Naive thymus-derived CD4-positive, alpha-beta T cell (primary cell): ENCODE measurements around the gene RRAS. TPM values are rescaled to one million over a fixed set of nuclear protein-coding genes. Genes with fewer than 3 reads are reported as not detected.

Experiments used
- ATAC-seq: fragments of 150-1000 bp; cut with Tn5 transposase; 2 replicates; pipeline ENCODE4 v1.10.0; 2021; ENCODE audit warnings: mild to moderate bottlenecking, moderate library complexity
- CTCF ChIA-PET: fragments of 350-600 bp; sonication (Branson Sonifier 250); formaldehyde crosslinking; loops from one replicate; lab custom pipeline; 2021; ENCODE audit warnings: antibody characterized with exemption; lab: Charles Lee
- POLR2A ChIA-PET: fragments of 350-600 bp; sonication (Branson Sonifier 250); formaldehyde crosslinking; loops from one replicate; lab custom pipeline; 2021; ENCODE audit warnings: antibody characterized with exemption, inconsistent platforms; lab: Charles Lee
- DNase-seq, 9 donors: peaks; one replicate each; pipeline versions ENCODE4 v3.0.0 to v3.0.0-alpha.2; 2020 to 2022; ENCODE audit warnings: mixed read lengths in 1 of 9
- H3K27ac ChIP-seq: one replicate; pipeline ENCODE4 v1.7.0; 2013; ENCODE audit warnings: mild to moderate bottlenecking, low read depth, low read length, moderate library complexity
- H3K27me3 ChIP-seq, 2 donors: one replicate each; pipeline ENCODE4 v1.7.0; 2013; ENCODE audit warnings: low read length in 2 of 2, mild to moderate bottlenecking in 2 of 2, moderate library complexity in 2 of 2; ENCODE audit not compliant: control insufficient read depth in 2 of 2, insufficient read depth in 2 of 2
- H3K36me3 ChIP-seq, 3 experiments: 1 replicate in 2 of 3; 2 replicates in 1 of 3; pipeline ENCODE4 v1.7.0; 2013; ENCODE audit warnings: low read length in 3 of 3, mild to moderate bottlenecking in 3 of 3, moderate library complexity in 1 of 3; ENCODE audit not compliant: insufficient read depth in 3 of 3, control insufficient read depth in 2 of 3
- H3K4me1 ChIP-seq, 2 donors: one replicate each; pipeline ENCODE4 v1.7.0; 2013; ENCODE audit warnings: low read length in 2 of 2, mild to moderate bottlenecking in 2 of 2, moderate library complexity in 1 of 2; ENCODE audit not compliant: control insufficient read depth in 2 of 2, insufficient read depth in 2 of 2
- H3K4me3 ChIP-seq: 2 replicates; pipeline ENCODE4 v1.7.0; 2013; ENCODE audit warnings: mild to moderate bottlenecking, low read length
- H3K9me3 ChIP-seq, 3 experiments: 1 replicate in 2 of 3; 2 replicates in 1 of 3; pipeline ENCODE4 v1.7.0; 2013; ENCODE audit warnings: low read length in 3 of 3; ENCODE audit not compliant: control insufficient read depth in 2 of 3
- H3K27ac Mint-ChIP-seq, 9 donors: one replicate each; pipeline ENCODE4 v1.8.0; 2020 to 2022; ENCODE audit warnings: mixed read lengths in 9 of 9, mild to moderate bottlenecking in 8 of 9, moderate library complexity in 5 of 9, inconsistent platforms in 2 of 9
- H3K27me3 Mint-ChIP-seq, 5 donors: one replicate each; pipeline ENCODE4 v1.8.0; 2021 to 2022; ENCODE audit warnings: mixed read lengths in 5 of 5, mild to moderate bottlenecking in 1 of 5
- H3K36me3 Mint-ChIP-seq, 5 donors: one replicate each; pipeline ENCODE4 v1.8.0; 2020 to 2022; ENCODE audit warnings: mixed read lengths in 5 of 5, mild to moderate bottlenecking in 3 of 5, inconsistent platforms in 1 of 5
- H3K4me1 Mint-ChIP-seq, 7 donors: one replicate each; pipeline ENCODE4 v1.8.0; 2020 to 2022; ENCODE audit warnings: mixed read lengths in 7 of 7, mild to moderate bottlenecking in 3 of 7, inconsistent platforms in 1 of 7
- H3K4me3 Mint-ChIP-seq, 10 donors: one replicate each; pipeline ENCODE4 v1.8.0; 2020 to 2022; ENCODE audit warnings: mild to moderate bottlenecking in 10 of 10, mixed read lengths in 10 of 10, moderate library complexity in 6 of 10, inconsistent platforms in 2 of 10
- H3K9me3 Mint-ChIP-seq, 11 donors: one replicate each; pipeline ENCODE4 v1.8.0; 2020 to 2022; ENCODE audit warnings: mixed read lengths in 11 of 11, mild to moderate bottlenecking in 4 of 11, inconsistent platforms in 1 of 11, moderate library complexity in 1 of 11
- intact Hi-C, 2 donors: fragments of 100-400 bp; cut with micrococcal nuclease; formaldehyde crosslinking; loops; one replicate each; pipeline ENCODE4 v1.15.1; 2023
- polyA plus RNA-seq, 2 donors: library from polyadenylated mRNA; unstranded; fragments of 300-500 nt; fragmentation: Illumina TruSeq; gene quantifications; one replicate each; pipeline ENCODE4 v1.2.3, GENCODE V29; 2021
- total RNA-seq, 6 experiments: library from RNA in 5 of 6; stranded (reverse) in 5 of 6; gene quantifications; 1 replicate in 5 of 6; 2 replicates in 1 of 6; pipeline ENCODE4 v1.2.3 and lab custom pipeline; 2021 to 2026

The RRAS gene
- total and polyA plus RNA-seq, 7 experiments from 2014 or later: 11.0 to 37.0 (median 13.9) TPM

- Histone ChIP-seq H3K27ac (no peak overlapping the region), H3K36me3 (peaks cover 0 to 16% (median 0%) of the 10 kb centered on the region in 3 experiments), H3K27me3 (no peaks in the 10 kb centered on the region), H3K4me1 (peaks cover 0 to 6% of the 10 kb centered on the region in 2 donors), H3K9me3 (no peaks in the 10 kb centered on the region), H3K4me3 (no peak overlapping the region)
- POLR2A ChIA-PET: interaction anchor here (0.6 to 8.5 kb wide), 8 partner anchors 8 to 231 kb away, joined by 3 to 91 read pairs (median 6); partner anchors contain the start of genes BCL2L12, IRF3, NOSIP and PRRG2
- CTCF ChIA-PET: interaction anchor here (0.5 to 4.4 kb wide), 10 partner anchors 9 to 426 kb away, joined by 3 to 27 read pairs (median 4); partner anchors contain the start of gene RRAS
- Mint-ChIP-seq H3K27ac (peak overlapping the region in 5 of 9 donors; percentile 45 to 90 (median 71)), H3K36me3 (peaks cover 0 to 7% (median 4%) of the 10 kb centered on the region in 5 donors), H3K4me3 (peak overlapping the region in 2 of 10 donors; percentile 21 to 73), H3K4me1 (peaks cover 10 to 29% (median 20%) of the 10 kb centered on the region in 7 donors), H3K27me3 (no peaks in the 10 kb centered on the region), H3K9me3 (no peaks in the 10 kb centered on the region)
- intact Hi-C loops: loop anchor here (1.0 to 10.0 kb wide), 3 partner anchors 166 to 1038 kb away; partner anchors contain the start of gene DBP (in 1 of the 2)
- peak; percentile 50 to 80 (median 67) for DNase-seq
- ATAC-seq: no peak
Observed at GRCh38 chr19:49672131-49672919, 32.4 kb upstream of the RRAS start.

GRCh38 chr19:49669516-49669915 lies 29.6 kb upstream of the RRAS start:
- Histone ChIP-seq H3K27me3 (no peaks in the 10 kb centered on the region), H3K27ac (no peak overlapping the region), H3K4me3 (no peak overlapping the region), H3K9me3 (no peaks in the 10 kb centered on the region), H3K36me3 (peaks cover 0 to 20% (median 0%) of the 10 kb centered on the region in 3 experiments), H3K4me1 (peaks cover 3 to 7% of the 10 kb centered on the region in 2 donors)
- Mint-ChIP-seq H3K4me3 (no peak overlapping the region), H3K27ac (no peak overlapping the region), H3K9me3 (peaks cover 0 to 4% (median 0%) of the 10 kb centered on the region in 11 donors), H3K27me3 (peaks cover 0 to 2% (median 0%) of the 10 kb centered on the region in 5 donors), H3K4me1 (peaks cover 26 to 42% (median 32%) of the 10 kb centered on the region in 7 donors), H3K36me3 (peaks cover 4 to 12% (median 4%) of the 10 kb centered on the region in 5 donors)
- no peak for DNase-seq
- CTCF ChIA-PET: no interaction called here
- intact Hi-C loops: no loop called here
- POLR2A ChIA-PET: interaction anchor here (1.9 to 14.1 kb wide), 2 partner anchors 25 to 89 kb away, joined by 5 to 187 read pairs; partner anchors contain the start of genes NOSIP, PRRG2, RRAS and SCAF1
- ATAC-seq: no peak

GRCh38 chr19:49667473-49667872 lies 27.5 kb upstream of the RRAS start:
- DNase-seq (no peak), ATAC-seq (no peak)
- Mint-ChIP-seq H3K36me3 (peaks cover 4 to 20% (median 4%) of the 10 kb centered on the region in 5 donors), H3K27ac (peak overlapping the region in 6 of 9 donors; percentile 25 to 96 (median 70)), H3K4me3 (peak overlapping the region in 9 of 10 donors; percentile 61 to 100 (median 99)), H3K4me1 (peaks cover 31 to 55% (median 44%) of the 10 kb centered on the region in 7 donors), H3K9me3 (peaks cover 0 to 4% (median 0%) of the 10 kb centered on the region in 11 donors), H3K27me3 (peaks cover 0 to 2% (median 0%) of the 10 kb centered on the region in 5 donors)
- no peaks in the 10 kb centered on the region for H3K9me3 ChIP-seq
- ChIA-PET CTCF (interaction anchor here (0.9 kb wide), 1 partner anchor 9 kb away, joined by 3 read pairs; no protein-coding TSS in a partner anchor), POLR2A (interaction anchor here (1.3 to 14.1 kb wide), 4 partner anchors 9 to 179 kb away, joined by 3 to 187 read pairs (median 48); partner anchors contain the start of genes NOSIP, PRMT1, RRAS and SCAF1)
- intact Hi-C loops: no loop called here
- peaks cover 21% of the 10 kb centered on the region in 2 donors for H3K4me1 ChIP-seq
- no peaks in the 10 kb centered on the region for H3K27me3 ChIP-seq
- H3K27ac ChIP-seq: no peak overlapping the region
- no peak overlapping the region for H3K4me3 ChIP-seq
- H3K36me3 ChIP-seq: peaks cover 0 to 29% (median 1%) of the 10 kb centered on the region in 3 experiments

GRCh38 chr19:49666120-49666444 lies 26.1 kb upstream of the RRAS start:
- Histone ChIP-seq H3K9me3 (no peaks in the 10 kb centered on the region), H3K27ac (peak overlapping the region; percentile 80), H3K4me1 (peaks cover 23% of the 10 kb centered on the region in 2 donors), H3K27me3 (no peaks in the 10 kb centered on the region), H3K4me3 (peak overlapping the region; percentile 95), H3K36me3 (peaks cover 0 to 43% (median 13%) of the 10 kb centered on the region in 3 experiments)
- peak; percentile 2 for ATAC-seq
- intact Hi-C loops: no loop called here
- H3K27me3 Mint-ChIP-seq: peaks cover 0 to 2% (median 0%) of the 10 kb centered on the region in 5 donors
- H3K27ac Mint-ChIP-seq: peak overlapping the region; percentile 96 to 99 (median 97)
- peaks cover 4 to 18% (median 4%) of the 10 kb centered on the region in 5 donors for H3K36me3 Mint-ChIP-seq
- ChIA-PET CTCF (interaction anchor here (0.6 to 2.2 kb wide), 2 partner anchors 26 to 139 kb away, joined by 3 to 8 read pairs; partner anchors contain the start of gene RRAS), POLR2A (interaction anchor here (0.7 to 14.1 kb wide), 10 partner anchors 10 to 185 kb away, joined by 3 to 187 read pairs (median 10); partner anchors contain the start of genes NOSIP, PRMT1, PRR12 and RPS11)
- DNase-seq: no peak
- peaks cover 0 to 4% (median 0%) of the 10 kb centered on the region in 11 donors for H3K9me3 Mint-ChIP-seq
- peak overlapping the region; percentile 97 to 100 (median 99) for H3K4me3 Mint-ChIP-seq
- peaks cover 24 to 47% (median 39%) of the 10 kb centered on the region in 7 donors for H3K4me1 Mint-ChIP-seq

- peaks cover 0 to 2% (median 0%) of the 10 kb centered on the region in 5 donors for H3K27me3 Mint-ChIP-seq
Observed at GRCh38 chr19:49665351-49666119, 25.6 kb upstream of the RRAS start, which contains the start of the genes BCL2L12 and IRF3. BCL2L12 (plus strand) TSS chr19:49665933; CDS start chr19:49666693, 760 bp downstream. IRF3 (minus strand) TSS chr19:49665857; CDS start chr19:49664838, 1,019 bp downstream.

More at GRCh38 chr19:49665351-49666119, 25.6 kb upstream of the RRAS start, which contains the start of the genes BCL2L12 and IRF3:
- ChIA-PET CTCF (interaction anchor here (1.3 to 2.2 kb wide), 2 partner anchors 25 to 120 kb away, joined by 3 to 8 read pairs; partner anchors contain the start of gene RRAS), POLR2A (interaction anchor here (0.9 to 14.1 kb wide), 13 partner anchors 10 to 214 kb away, joined by 3 to 187 read pairs (median 9); partner anchors contain the start of genes AKT1S1, NOSIP, PIH1D1 and PRMT1)
- ATAC-seq: peak; percentile 90
- Mint-ChIP-seq H3K36me3 (peaks cover 4 to 18% (median 4%) of the 10 kb centered on the region in 5 donors), H3K27ac (peak within 1 kb of the TSS; percentile 96 to 99 (median 97)), H3K4me3 (peak within 1 kb of the TSS; percentile 97 to 100 (median 99)), H3K4me1 (peaks cover 24 to 47% (median 39%) of the 10 kb centered on the region in 7 donors), H3K9me3 (peaks cover 0 to 4% (median 0%) of the 10 kb centered on the region in 11 donors)
- peak within 1 kb of the TSS; percentile 95 for H3K4me3 ChIP-seq
- peak within 1 kb of the TSS; percentile 80 for H3K27ac ChIP-seq
- DNase-seq: peak; percentile 99
- H3K27me3 ChIP-seq: no peaks in the 10 kb centered on the region
- peaks cover 0 to 47% (median 14%) of the 10 kb centered on the region in 3 experiments for H3K36me3 ChIP-seq
- H3K4me1 ChIP-seq: peaks cover 23% of the 10 kb centered on the region in 2 donors
- no peaks in the 10 kb centered on the region for H3K9me3 ChIP-seq
- intact Hi-C loops: loop anchor here (1.0 to 2.0 kb wide), 9 partner anchors 11 to 547 kb away; partner anchors contain the start of genes AKT1S1 (in 1 of the 2), ALDH16A1 (in 1 of the 2), C19orf73 (in 1 of the 2) and NOSIP (in 1 of the 2)
